Osteocyte (in vitro differentiated cells): ENCODE measurements around the gene MPG. TPM values are rescaled to one million over a fixed set of nuclear protein-coding genes. Genes with fewer than 3 reads are reported as not detected.

Experiments
- DNase-seq: peaks from one replicate; pipeline ENCODE4 v3.0.0; 2021; ENCODE audit warnings: mixed read lengths; ENCODE audit not compliant: unreplicated experiment; ENCODE audit errors: extremely low spot score
- H3K27ac Mint-ChIP-seq: one replicate; pipeline ENCODE4 v1.8.0; 2021; ENCODE audit warnings: mild to moderate bottlenecking, mixed read lengths; ENCODE audit not compliant: unreplicated experiment
- H3K27me3 Mint-ChIP-seq: one replicate; pipeline ENCODE4 v1.8.0; 2021; ENCODE audit warnings: mixed read lengths; ENCODE audit not compliant: unreplicated experiment
- H3K36me3 Mint-ChIP-seq: one replicate; pipeline ENCODE4 v1.8.0; 2021; ENCODE audit warnings: mixed read lengths; ENCODE audit not compliant: unreplicated experiment
- H3K4me1 Mint-ChIP-seq: one replicate; pipeline ENCODE4 v1.8.0; 2021; ENCODE audit warnings: mixed read lengths; ENCODE audit not compliant: unreplicated experiment
- H3K4me3 Mint-ChIP-seq: one replicate; pipeline ENCODE4 v1.8.0; 2021; ENCODE audit warnings: mild to moderate bottlenecking, moderate library complexity, mixed read lengths; ENCODE audit not compliant: unreplicated experiment
- H3K9me3 Mint-ChIP-seq: one replicate; pipeline ENCODE4 v1.8.0; 2021; ENCODE audit warnings: mixed read lengths; ENCODE audit not compliant: unreplicated experiment
- total RNA-seq: library from RNA; stranded (reverse); gene quantifications from 2 replicates; pipeline ENCODE4 v1.2.1, GENCODE V29; 2021
- TF ChIP-seq, protein P1 (sequence below): fragments of 200-600 bp; sonication (generic); IDR thresholded peaks from 2 replicates; pipeline ENCODE4 v1.5.0; 2021; ENCODE audit warnings: antibody characterized with exemption, mild to moderate bottlenecking, moderate library complexity

The MPG gene
- total RNA-seq, 1 donor from 2014 or later, result 71.6 TPM

DNA sequence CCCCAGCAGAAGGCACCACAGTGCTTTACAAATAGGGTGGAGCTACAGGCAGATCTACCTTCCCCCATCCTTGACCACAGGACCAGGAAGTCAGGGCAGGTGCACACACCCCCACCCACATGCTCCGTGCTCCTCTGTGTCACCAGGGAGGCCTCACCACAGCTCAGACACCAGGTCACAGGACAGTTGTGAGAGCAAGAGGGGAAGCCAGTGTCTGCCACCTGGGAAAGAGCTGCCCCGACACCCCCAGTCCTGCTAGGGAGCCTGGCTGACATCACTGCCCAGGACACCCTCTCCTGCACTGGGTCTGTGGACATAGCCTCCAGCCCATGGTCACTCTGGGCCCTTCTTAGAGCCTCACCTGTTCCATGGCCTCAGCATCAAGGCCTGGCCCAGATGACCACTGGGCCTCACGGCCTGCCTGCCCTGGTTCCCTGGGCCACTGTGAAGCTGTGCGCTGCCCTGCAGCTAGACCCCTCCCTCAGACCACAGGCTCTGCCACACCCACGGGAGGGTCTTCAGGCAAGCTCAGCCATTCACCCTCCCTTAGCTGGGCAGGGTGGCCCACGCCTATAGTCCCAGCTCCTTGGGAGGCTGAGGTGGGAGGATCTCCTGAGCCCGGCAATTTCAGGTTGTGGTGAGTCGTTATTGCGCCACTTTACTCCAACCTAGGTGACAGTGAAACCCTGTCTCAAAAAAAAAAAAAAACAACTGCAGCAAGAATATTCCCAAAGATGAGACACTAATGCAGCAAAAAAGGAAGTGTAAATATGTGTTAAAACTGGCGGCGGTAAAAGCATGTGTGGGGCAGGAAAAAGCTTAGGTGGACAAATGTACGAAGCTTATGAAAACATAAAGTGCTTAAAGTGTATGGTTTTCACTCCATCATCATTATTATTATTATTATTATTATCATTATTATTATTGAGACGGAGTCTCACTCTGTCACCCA is 38.8 kb upstream of the MPG start:
- peaks cover 10% of the 10 kb centered on the region for H3K36me3 Mint-ChIP-seq

DNA sequence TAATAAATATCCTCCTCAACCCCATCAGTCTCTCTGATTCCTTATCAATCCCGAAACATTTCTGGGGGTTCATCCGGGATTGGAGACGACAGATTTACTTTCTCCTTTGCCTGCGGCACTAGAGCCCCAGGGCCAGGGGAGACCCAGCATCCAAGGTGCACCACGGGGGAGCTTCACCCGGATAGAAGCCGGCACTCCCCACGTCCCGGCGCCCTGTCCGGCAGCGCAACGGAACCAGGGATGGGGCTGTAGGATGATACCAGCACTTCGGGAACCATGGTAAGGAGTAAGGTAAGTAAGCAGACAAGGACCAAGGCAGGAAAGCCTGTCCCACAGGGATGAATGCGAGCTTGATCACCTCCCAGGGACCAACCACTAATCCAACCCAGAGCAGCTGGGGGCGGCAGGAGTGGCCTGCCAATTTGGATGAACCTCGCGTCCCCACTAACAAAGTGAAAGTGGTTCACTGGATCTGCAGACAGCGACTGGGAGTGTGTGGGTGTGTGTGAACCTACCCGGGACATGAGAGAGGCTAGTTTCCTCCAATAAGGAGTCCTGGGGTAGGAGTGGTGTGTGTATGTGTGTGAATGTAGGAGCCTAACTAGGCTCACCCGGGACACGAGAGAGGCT is 36.5 kb upstream of the MPG start:
- DNase-seq, result no peak
- Mint-ChIP-seq H3K36me3 (peaks cover 23% of the 10 kb centered on the region), H3K4me3 (no peak overlapping the region), H3K4me1 (no peaks in the 10 kb centered on the region), H3K27me3 (no peaks in the 10 kb centered on the region), H3K27ac (no peak overlapping the region), H3K9me3 (no peaks in the 10 kb centered on the region)
- TF ChIP-seq, protein P1, sequence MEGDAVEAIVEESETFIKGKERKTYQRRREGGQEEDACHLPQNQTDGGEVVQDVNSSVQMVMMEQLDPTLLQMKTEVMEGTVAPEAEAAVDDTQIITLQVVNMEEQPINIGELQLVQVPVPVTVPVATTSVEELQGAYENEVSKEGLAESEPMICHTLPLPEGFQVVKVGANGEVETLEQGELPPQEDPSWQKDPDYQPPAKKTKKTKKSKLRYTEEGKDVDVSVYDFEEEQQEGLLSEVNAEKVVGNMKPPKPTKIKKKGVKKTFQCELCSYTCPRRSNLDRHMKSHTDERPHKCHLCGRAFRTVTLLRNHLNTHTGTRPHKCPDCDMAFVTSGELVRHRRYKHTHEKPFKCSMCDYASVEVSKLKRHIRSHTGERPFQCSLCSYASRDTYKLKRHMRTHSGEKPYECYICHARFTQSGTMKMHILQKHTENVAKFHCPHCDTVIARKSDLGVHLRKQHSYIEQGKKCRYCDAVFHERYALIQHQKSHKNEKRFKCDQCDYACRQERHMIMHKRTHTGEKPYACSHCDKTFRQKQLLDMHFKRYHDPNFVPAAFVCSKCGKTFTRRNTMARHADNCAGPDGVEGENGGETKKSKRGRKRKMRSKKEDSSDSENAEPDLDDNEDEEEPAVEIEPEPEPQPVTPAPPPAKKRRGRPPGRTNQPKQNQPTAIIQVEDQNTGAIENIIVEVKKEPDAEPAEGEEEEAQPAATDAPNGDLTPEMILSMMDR, result no peak

More for the DNA sequence above, 38.8 kb upstream of the MPG start:
- Mint-ChIP-seq H3K4me1 (no peaks in the 10 kb centered on the region), H3K27me3 (no peaks in the 10 kb centered on the region), H3K4me3 (no peak overlapping the region), H3K27ac (no peak overlapping the region), H3K9me3 (no peaks in the 10 kb centered on the region)
- TF ChIP-seq, protein P1, result no peak
- no peak for DNase-seq

DNA sequence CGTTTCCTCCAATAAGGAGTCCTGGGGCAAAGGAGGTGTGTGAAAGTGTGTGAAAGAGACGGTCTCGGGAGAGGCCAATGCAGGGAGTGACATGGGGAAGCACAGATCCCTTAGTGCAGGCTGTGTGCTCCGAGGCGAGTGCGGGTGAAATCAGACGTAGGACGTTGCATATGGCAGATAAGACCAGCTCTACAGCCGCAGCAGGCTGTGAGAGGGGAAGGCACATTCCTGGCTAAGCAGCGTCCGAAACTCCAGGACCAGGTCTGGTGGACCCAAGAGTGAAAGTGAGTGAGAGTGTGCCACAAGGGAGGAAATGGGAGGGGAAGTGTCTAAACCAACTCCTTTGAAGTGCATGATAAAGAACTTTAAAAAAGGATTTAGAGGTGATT is 36.0 kb upstream of the MPG start:
- Mint-ChIP-seq H3K4me1 (no peaks in the 10 kb centered on the region), H3K27ac (no peak overlapping the region), H3K27me3 (no peaks in the 10 kb centered on the region), H3K9me3 (no peaks in the 10 kb centered on the region), H3K36me3 (peaks cover 24% of the 10 kb centered on the region), H3K4me3 (no peak overlapping the region)
- no peak for DNase-seq
- TF ChIP-seq, protein P1, result no peak

DNA sequence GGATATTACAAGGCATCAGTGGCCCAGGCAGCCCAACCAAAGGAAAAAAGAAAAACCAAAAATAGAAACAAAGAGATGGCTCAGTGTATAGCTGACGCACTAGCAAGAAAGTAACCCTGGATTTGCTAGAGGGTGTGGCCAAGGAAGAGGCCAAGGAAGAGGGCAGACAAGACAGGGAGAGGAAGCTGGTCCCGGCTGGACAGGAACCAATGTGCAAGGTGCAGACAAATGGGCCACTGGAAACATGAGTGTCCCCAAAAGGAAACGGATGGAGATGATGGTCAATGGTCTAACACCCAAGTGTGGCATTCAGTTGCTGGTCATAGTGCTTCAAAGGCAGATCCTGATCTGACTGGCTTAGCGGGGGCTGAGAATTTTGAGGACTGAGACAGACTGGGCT is 35.3 kb upstream of the MPG start:
- H3K4me1 Mint-ChIP-seq, result no peaks in the 10 kb centered on the region
- H3K27me3 Mint-ChIP-seq, result no peaks in the 10 kb centered on the region
- no peak overlapping the region for H3K4me3 Mint-ChIP-seq
- peaks cover 29% of the 10 kb centered on the region for H3K36me3 Mint-ChIP-seq
- TF ChIP-seq, protein P1, result no peak
- H3K9me3 Mint-ChIP-seq, result no peaks in the 10 kb centered on the region
- no peak overlapping the region for H3K27ac Mint-ChIP-seq
- DNase-seq, result no peak

DNA sequence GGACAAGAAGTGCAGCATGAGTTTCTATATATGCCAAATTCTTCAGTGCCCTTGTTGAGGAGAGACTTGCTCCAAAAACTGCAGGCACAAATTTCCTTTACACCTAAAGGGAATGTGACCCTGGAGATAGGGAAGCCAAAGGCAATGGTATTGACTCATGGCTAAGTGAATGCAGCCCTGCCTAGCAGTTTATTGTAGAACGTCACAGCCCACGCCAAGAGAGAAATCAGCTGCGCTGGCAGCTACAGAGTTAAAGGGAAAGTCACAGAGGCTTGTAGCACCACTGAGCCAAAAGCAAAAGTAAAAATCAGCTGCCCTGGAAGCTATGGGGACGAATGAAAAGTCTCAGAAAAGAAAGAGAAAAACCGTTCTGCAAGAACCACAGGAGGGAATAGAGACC is 34.7 kb upstream of the MPG start:
- H3K27ac Mint-ChIP-seq, result no peak overlapping the region
- TF ChIP-seq, protein P1, result no peak
- H3K4me3 Mint-ChIP-seq, result no peak overlapping the region
- H3K36me3 Mint-ChIP-seq, result peaks cover 29% of the 10 kb centered on the region
- no peaks in the 10 kb centered on the region for H3K9me3 Mint-ChIP-seq
- no peaks in the 10 kb centered on the region for H3K4me1 Mint-ChIP-seq
- no peaks in the 10 kb centered on the region for H3K27me3 Mint-ChIP-seq
- no peak for DNase-seq
